IMR-90 (cell line): ENCODE data around the gene CRACR2B. TPM values are rescaled to one million over a fixed set of nuclear protein-coding genes. Genes with fewer than 3 reads are reported as not detected.

Experiments used
- ATAC-seq: fragments of 200-7000 bp; cut with Tn5 transposase; 2 replicates; pipeline ENCODE4 v1.9.1; 2020; ENCODE audit warnings: low read depth, mild to moderate bottlenecking, moderate library complexity
- BruUV-seq: library from RNA; stranded (reverse); fragments of 400-500 nt; replicated peaks from 2 replicates; lab custom pipeline; 2021; lab: Mats Ljungman, UMichigan
- CTCF ChIA-PET: fragments of 300-600 bp; formaldehyde crosslinking; extraction: SDS; loops from one replicate; lab custom pipeline; 2021; ENCODE audit warnings: antibody characterized with exemption; lab: Yijun Ruan, JAX
- POLR2A ChIA-PET: fragments of 300-600 bp; sonication (Branson Sonifier 250); formaldehyde crosslinking; loops from one replicate; lab custom pipeline; 2022; ENCODE audit warnings: antibody characterized with exemption; ENCODE audit not compliant: unreplicated experiment; lab: Charles Lee
- DNase-seq: peaks from one replicate; pipeline ENCODE4 v3.0.0; 2013
- H2AFZ ChIP-seq: replicated peaks from 2 replicates; pipeline ENCODE3; 2013; ENCODE audit warnings: low read length, mild to moderate bottlenecking; ENCODE audit not compliant: poor library complexity
- H2AK5ac ChIP-seq: 2 replicates; pipeline ENCODE4 v1.6.1; 2013; ENCODE audit warnings: low read depth, low read length, inconsistent platforms
- H2AK9ac ChIP-seq: replicated peaks from 2 replicates; pipeline ENCODE3; 2013; ENCODE audit warnings: mild to moderate bottlenecking, low read depth, low read length, moderate library complexity; ENCODE audit not compliant: poor library complexity
- H2BK120ac ChIP-seq: 2 replicates; pipeline ENCODE4 v1.6.1; 2013; ENCODE audit warnings: low read depth, low read length, inconsistent platforms
- H2BK15ac ChIP-seq: 3 replicates; pipeline ENCODE4 v1.6.1; 2013; ENCODE audit warnings: low read depth, low read length, inconsistent platforms
- H2BK20ac ChIP-seq: 2 replicates; pipeline ENCODE4 v1.6.1; 2013; ENCODE audit warnings: low read depth, mild to moderate bottlenecking, inconsistent platforms, low read length, moderate library complexity
- H2BK5ac ChIP-seq: 2 replicates; pipeline ENCODE4 v1.6.1; 2013; ENCODE audit warnings: mild to moderate bottlenecking, low read depth, low read length, inconsistent platforms; ENCODE audit not compliant: poor library complexity, severe bottlenecking
- H3K14ac ChIP-seq: replicated peaks from 2 replicates; pipeline ENCODE4 v1.6.1; 2013; ENCODE audit warnings: low read depth, low read length, inconsistent platforms
- H3K18ac ChIP-seq: 2 replicates; pipeline ENCODE4 v1.6.1; 2013; ENCODE audit warnings: low read depth, low read length, control low read depth
- H3K23ac ChIP-seq: 2 replicates; pipeline ENCODE4 v1.6.1; 2013; ENCODE audit warnings: low read depth, low read length, inconsistent platforms
- H3K27ac ChIP-seq: 2 replicates; pipeline ENCODE4 v1.5.1; 2013; ENCODE audit warnings: mild to moderate bottlenecking, control low read depth, low read length; ENCODE audit not compliant: insufficient read depth
- H3K27me3 ChIP-seq: 2 replicates; pipeline ENCODE4 v1.6.1; 2013; ENCODE audit warnings: low read length; ENCODE audit not compliant: control insufficient read depth, insufficient read depth
- H3K36me3 ChIP-seq: 2 replicates; pipeline ENCODE4 v1.6.1; 2013; ENCODE audit warnings: low read length, mixed read lengths; ENCODE audit not compliant: control insufficient read depth, insufficient read depth
- H3K4ac ChIP-seq: 2 replicates; pipeline ENCODE4 v1.6.1; 2013; ENCODE audit warnings: low read depth, low read length, inconsistent platforms
- H3K4me1 ChIP-seq: 2 replicates; pipeline ENCODE4 v1.6.1; 2013; ENCODE audit warnings: low read length, mixed read lengths; ENCODE audit not compliant: control insufficient read depth, insufficient read depth
- H3K4me2 ChIP-seq: 2 replicates; pipeline ENCODE4 v1.6.1; 2013; ENCODE audit warnings: low read depth, mild to moderate bottlenecking, control low read depth, low read length, moderate library complexity
- H3K4me3 ChIP-seq: 2 replicates; pipeline ENCODE4 v1.5.1; 2013; ENCODE audit warnings: low read depth, mild to moderate bottlenecking, control low read depth, low read length, moderate library complexity; ENCODE audit not compliant: insufficient read depth
- H3K56ac ChIP-seq: 2 replicates; pipeline ENCODE4 v1.6.1; 2013; ENCODE audit warnings: low read length, inconsistent platforms; ENCODE audit not compliant: insufficient read depth; ENCODE audit errors: extremely low read depth
- H3K79me1 ChIP-seq, 2 experiments: 2 replicates each; pipeline ENCODE4 v1.6.1; 2013; ENCODE audit warnings: low read length in 2 of 2, inconsistent platforms in 1 of 2, low read depth in 1 of 2
- H3K9ac ChIP-seq: 2 replicates; pipeline ENCODE4 v1.6.1; 2013; ENCODE audit warnings: low read depth, low read length, control low read depth
- H3K9me1 ChIP-seq: 2 replicates; pipeline ENCODE4 v1.6.1; 2013; ENCODE audit warnings: low read length, inconsistent platforms; ENCODE audit not compliant: insufficient read depth
- H3K9me3 ChIP-seq: 2 replicates; pipeline ENCODE4 v1.6.1; 2013; ENCODE audit warnings: low read length; ENCODE audit not compliant: control insufficient read depth, insufficient read depth
- H4K20me1 ChIP-seq: 2 replicates; pipeline ENCODE4 v1.6.1; 2013; ENCODE audit warnings: low read length, inconsistent platforms; ENCODE audit not compliant: insufficient read depth
- H4K5ac ChIP-seq: 2 replicates; pipeline ENCODE4 v1.6.1; 2013; ENCODE audit warnings: mild to moderate bottlenecking, low read depth, low read length, control low read depth
- H4K8ac ChIP-seq, 2 experiments: 2 replicates each; pipeline ENCODE4 v1.6.1; 2013; ENCODE audit warnings: low read depth in 2 of 2, low read length in 2 of 2, control low read depth in 1 of 2, inconsistent platforms in 1 of 2
- H4K91ac ChIP-seq: 2 replicates; pipeline ENCODE4 v1.6.1; 2013; ENCODE audit warnings: low read depth, low read length, inconsistent platforms; ENCODE audit not compliant: insufficient read depth
- POLR2A ChIP-seq: IDR thresholded peaks from 2 replicates; pipeline ENCODE4 v1.6.1; 2012; ENCODE audit warnings: mild to moderate bottlenecking, low read depth, low read length
- WGBS, 2 experiments: methylation state at CpG; one replicate each; pipeline versions ENCODE4 v1.1.5 to v1.1.7; 2013; ENCODE audit warnings: missing lambda C conversion rate in 2 of 2; ENCODE audit not compliant: insufficient read length in 1 of 2; ENCODE audit errors: extremely low coverage in 2 of 2; 5-methylcytosine and 5-hydroxymethylcytosine counted together
- dilution Hi-C: fragments of 300-500 bp; cut with HindIII; formaldehyde crosslinking; loops from one replicate; pipeline ENCODE4 v1.14.3; 2018; ENCODE audit warnings: low sequenced_read_pairs; ENCODE audit not compliant: unreplicated experiment
- in situ Hi-C: fragments of 300-500 bp; cut with MboI; formaldehyde crosslinking; loops from 3 replicates; pipeline ENCODE4 v1.14.3; 2019; ENCODE audit warnings: low sequenced_read_pairs, inconsistent platforms, mixed read lengths
- intact Hi-C: fragments of 100-400 bp; cut with micrococcal nuclease; formaldehyde crosslinking; loops from 2 replicates; pipeline ENCODE4 v1.10.0; 2022
- polyA plus RNA-seq, 3 experiments: library from polyadenylated mRNA; depleted of rRNA; stranded (reverse); fragments of >200 nt; gene quantifications; 2 replicates each; pipeline ENCODE4 v1.2.3, GENCODE V29; 2012; ENCODE audit warnings: low replicate concordance in 1 of 3
- total RNA-seq: library from RNA; depleted of rRNA; stranded (reverse); fragments of >200 nt; gene quantifications from 2 replicates; pipeline ENCODE4 v1.2.3, GENCODE V29; 2012

Gene CRACR2B
- total and polyA plus RNA-seq, 2 of the 4 experiments (the other 2 are of a cell fraction) = 0.54 to 2.5 TPM

DNA sequence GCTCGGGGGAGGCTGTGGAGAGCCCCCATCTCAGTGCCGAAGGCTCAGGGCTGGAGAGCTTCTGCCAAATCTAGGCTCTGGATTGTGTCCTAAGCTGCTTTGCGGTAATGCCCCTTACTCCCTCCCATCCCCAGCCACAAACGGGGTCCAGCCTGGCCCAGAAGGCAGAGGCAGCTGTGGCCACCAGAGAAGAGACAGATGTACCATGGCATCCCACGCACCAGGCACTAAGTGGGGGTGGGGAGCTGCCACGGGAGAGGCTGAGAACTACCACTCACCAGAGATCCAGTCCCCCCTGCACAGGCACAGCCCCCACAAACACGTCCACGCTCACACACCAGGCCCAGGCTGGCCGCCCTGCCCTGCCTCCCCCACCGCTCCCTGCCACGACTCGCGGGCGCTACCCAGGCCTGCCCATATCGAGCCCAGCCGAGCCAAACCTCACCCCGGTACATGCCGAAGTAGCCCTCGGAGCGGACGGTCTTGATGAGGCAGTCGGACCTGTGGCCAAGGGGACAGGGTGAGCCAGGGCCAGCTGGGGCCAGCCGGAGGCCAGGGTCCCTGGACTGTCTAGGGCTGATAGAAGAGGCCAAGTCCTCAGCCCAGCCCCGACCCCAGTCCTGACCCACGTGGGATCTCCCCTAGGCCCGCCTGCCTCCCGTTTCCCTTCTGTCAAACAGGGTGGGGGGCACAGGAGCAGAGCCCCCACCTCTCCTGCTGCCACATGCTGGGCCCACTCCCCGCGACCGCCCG is 33.5 kb upstream of the CRACR2B start:
- Histone ChIP-seq H3K9ac (no peak overlapping the region), H4K20me1 (peaks cover 18% of the 10 kb centered on the region), H2BK20ac (no peak overlapping the region), H4K8ac (no peak overlapping the region), H3K9me1 (peaks cover 6% of the 10 kb centered on the region; the same call in 1 of the 2 replicates), H3K4me2 (no peak overlapping the region), H2AK9ac (no peak overlapping the region), H3K79me1 (peaks cover 0 to 29% of the 10 kb centered on the region in 2 experiments; a peak in 3 of 4 replicates), H3K56ac (no peak overlapping the region), H3K9me3 (no peaks in the 10 kb centered on the region), H3K4me3 (no peak overlapping the region), H2BK15ac (no peak overlapping the region), H2AK5ac (no peak overlapping the region), H2BK120ac (no peak overlapping the region), H3K18ac (no peak overlapping the region), H4K91ac (no peak overlapping the region), H4K5ac (no peak overlapping the region), H3K27me3 (no peaks in the 10 kb centered on the region), H3K27ac (no peak overlapping the region), H3K36me3 (peaks cover 24% of the 10 kb centered on the region; the same call in 1 of the 2 replicates), H3K4ac (no peak overlapping the region), H2BK5ac (no peak overlapping the region), H3K4me1 (peaks cover 16% of the 10 kb centered on the region), H3K14ac (no peak overlapping the region), H3K23ac (no peak overlapping the region), H2AFZ (peak overlapping the region; percentile 40)
- ChIA-PET POLR2A (no interaction called here), CTCF (interaction anchor here (0.7 kb wide), 1 partner anchor 9 kb away, joined by 3 read pairs; no protein-coding TSS in a partner anchor)
- DNase-seq = no peak
- no peak for TF ChIP-seq POLR2A
- in situ Hi-C loops = no loop called here
- BruUV-seq = no TSS peak
- ATAC-seq = no peak
- dilution Hi-C loops = no loop called here
- intact Hi-C loops = no loop called here
- 90% methylated on average over 8 of the region's 31 CpGs; no CpG with 5 or more reads in 1 of the 2 experiments for WGBS, 2 experiments
